ENCODE results near the gene GBP5. TPM values are rescaled to one million over a fixed set of nuclear protein-coding genes. Genes with fewer than 3 reads are reported as not detected.

GBP5 gene
- total RNA-seq, 6 experiments from 2014 or later = 0.10 to 0.34 TPM; not detected in 4

- H3K36me3 Mint-ChIP-seq (ENCODE audit: low read depth) = no peaks in the 10 kb centered on the region
- H3K4me3 Mint-ChIP-seq = no peak overlapping the region
- TF ChIP-seq CTCF (IDR thresholded peaks at IDR 0.05) = no peak
- H3K9me3 Mint-ChIP-seq = peaks cover 4% of the 10 kb centered on the region; the same call in 1 of the 2 replicates
- no peak for DNase-seq
- H3K27ac Mint-ChIP-seq = no peak overlapping the region
- H3K4me1 Mint-ChIP-seq (ENCODE audit: low read depth) = no peaks in the 10 kb centered on the region
- H3K27me3 Mint-ChIP-seq (ENCODE audit: insufficient read depth) = no peaks in the 10 kb centered on the region
Observed at GRCh38 chr1:89279011-89279466, 6.4 kb upstream of the GBP5 start.

- Mint-ChIP-seq H3K4me1 (ENCODE audit: low read depth) (no peaks in the 10 kb centered on the region), H3K27me3 (ENCODE audit: insufficient read depth) (no peaks in the 10 kb centered on the region), H3K4me3 (no peak overlapping the region), H3K9me3 (peaks cover 3% of the 10 kb centered on the region; the same call in 1 of the 2 replicates), H3K36me3 (ENCODE audit: low read depth) (no peaks in the 10 kb centered on the region; the same call in 1 of the 2 replicates), H3K27ac (no peak overlapping the region)
- TF ChIP-seq CTCF (IDR thresholded peaks at IDR 0.05) = no peak
- no peak for DNase-seq
Observed at GRCh38 chr1:89277725-89278124, 5.1 kb upstream of the GBP5 start.

GRCh38 chr1:89276690-89277089 is 4.0 kb upstream of the GBP5 start:
- H3K27ac Mint-ChIP-seq = no peak overlapping the region
- no peak for DNase-seq

GRCh38 chr1:89274411-89274857 is 1.8 kb upstream of the GBP5 start:
- Mint-ChIP-seq H3K4me3 (peak overlapping the region; percentile 74; the same call in 1 of the 2 replicates), H3K9me3 (peaks cover 8% of the 10 kb centered on the region), H3K27ac (no peak overlapping the region; the same call in 1 of the 2 replicates), H3K36me3 (ENCODE audit: low read depth) (no peaks in the 10 kb centered on the region; the same call in 1 of the 2 replicates), H3K27me3 (ENCODE audit: insufficient read depth) (no peaks in the 10 kb centered on the region), H3K4me1 (ENCODE audit: low read depth) (no peaks in the 10 kb centered on the region)
- TF ChIP-seq CTCF (IDR thresholded peaks at IDR 0.05) = no peak
- DNase-seq = no peak

More at GRCh38 chr1:89276690-89277089, 4.0 kb upstream of the GBP5 start:
- TF ChIP-seq CTCF (IDR thresholded peaks at IDR 0.05) = peak; percentile 21; the same call in 1 of the 2 replicates
- Mint-ChIP-seq H3K4me1 (ENCODE audit: low read depth) (no peaks in the 10 kb centered on the region), H3K27me3 (ENCODE audit: insufficient read depth) (no peaks in the 10 kb centered on the region), H3K36me3 (ENCODE audit: low read depth) (no peaks in the 10 kb centered on the region; the same call in 1 of the 2 replicates), H3K9me3 (peaks cover 8% of the 10 kb centered on the region), H3K4me3 (no peak overlapping the region)

- H3K27me3 Mint-ChIP-seq (ENCODE audit: insufficient read depth) = no peaks in the 10 kb centered on the region
- H3K9me3 Mint-ChIP-seq = peaks cover 8% of the 10 kb centered on the region
- no peaks in the 10 kb centered on the region; the same call in 1 of the 2 replicates for H3K36me3 Mint-ChIP-seq (ENCODE audit: low read depth)
- no peak overlapping the region for H3K27ac Mint-ChIP-seq
- no peak for DNase-seq
- H3K4me3 Mint-ChIP-seq = no peak overlapping the region
- no peaks in the 10 kb centered on the region for H3K4me1 Mint-ChIP-seq (ENCODE audit: low read depth)
- no peak for TF ChIP-seq CTCF (IDR thresholded peaks at IDR 0.05)
Observed at GRCh38 chr1:89273324-89273778, 691 bp upstream of the GBP5 start.

All from HFFc6 (cell line).